ENCODE measurements around the gene C6orf120. TPM values are rescaled to one million over a fixed set of nuclear protein-coding genes. Genes with fewer than 3 reads are reported as not detected.

The C6orf120 gene
- total and polyA plus RNA-seq, 2 of the 13 experiments (the other 11 are each of a cell fraction or from before 2014, with no cell fraction given), result 21.7 to 29.9 TPM

GRCh38 chr6:169725125-169726048 is 23.5 kb downstream of the C6orf120 start (continued):
- TF ChIP-seq, protein P1, sequence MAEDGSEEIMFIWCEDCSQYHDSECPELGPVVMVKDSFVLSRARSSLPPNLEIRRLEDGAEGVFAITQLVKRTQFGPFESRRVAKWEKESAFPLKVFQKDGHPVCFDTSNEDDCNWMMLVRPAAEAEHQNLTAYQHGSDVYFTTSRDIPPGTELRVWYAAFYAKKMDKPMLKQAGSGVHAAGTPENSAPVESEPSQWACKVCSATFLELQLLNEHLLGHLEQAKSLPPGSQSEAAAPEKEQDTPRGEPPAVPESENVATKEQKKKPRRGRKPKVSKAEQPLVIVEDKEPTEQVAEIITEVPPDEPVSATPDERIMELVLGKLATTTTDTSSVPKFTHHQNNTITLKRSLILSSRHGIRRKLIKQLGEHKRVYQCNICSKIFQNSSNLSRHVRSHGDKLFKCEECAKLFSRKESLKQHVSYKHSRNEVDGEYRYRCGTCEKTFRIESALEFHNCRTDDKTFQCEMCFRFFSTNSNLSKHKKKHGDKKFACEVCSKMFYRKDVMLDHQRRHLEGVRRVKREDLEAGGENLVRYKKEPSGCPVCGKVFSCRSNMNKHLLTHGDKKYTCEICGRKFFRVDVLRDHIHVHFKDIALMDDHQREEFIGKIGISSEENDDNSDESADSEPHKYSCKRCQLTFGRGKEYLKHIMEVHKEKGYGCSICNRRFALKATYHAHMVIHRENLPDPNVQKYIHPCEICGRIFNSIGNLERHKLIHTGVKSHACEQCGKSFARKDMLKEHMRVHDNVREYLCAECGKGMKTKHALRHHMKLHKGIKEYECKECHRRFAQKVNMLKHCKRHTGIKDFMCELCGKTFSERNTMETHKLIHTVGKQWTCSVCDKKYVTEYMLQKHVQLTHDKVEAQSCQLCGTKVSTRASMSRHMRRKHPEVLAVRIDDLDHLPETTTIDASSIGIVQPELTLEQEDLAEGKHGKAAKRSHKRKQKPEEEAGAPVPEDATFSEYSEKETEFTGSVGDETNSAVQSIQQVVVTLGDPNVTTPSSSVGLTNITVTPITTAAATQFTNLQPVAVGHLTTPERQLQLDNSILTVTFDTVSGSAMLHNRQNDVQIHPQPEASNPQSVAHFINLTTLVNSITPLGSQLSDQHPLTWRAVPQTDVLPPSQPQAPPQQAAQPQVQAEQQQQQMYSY (CRISPR knock-in tag; IDR thresholded peaks at IDR 0.05), result no peak; the same call in none of the 2 replicates
- TF ChIP-seq ZNF563 (CRISPR knock-in tag; IDR thresholded peaks at IDR 0.05), result no peak
- no peak for TF ChIP-seq THAP8 (CRISPR knock-in tag; IDR thresholded peaks at IDR 0.05; ENCODE audit: borderline replicate concordance)
- TF ChIP-seq YY1 (IDR thresholded peaks at IDR 0.05; ENCODE audit: insufficient read depth, insufficient replicate concordance, low read depth, low read length), result no peak
- no peak for TF ChIP-seq CAMTA2 (CRISPR knock-in tag; IDR thresholded peaks at IDR 0.05; ENCODE audit: borderline replicate concordance)
- TF ChIP-seq, protein P2, sequence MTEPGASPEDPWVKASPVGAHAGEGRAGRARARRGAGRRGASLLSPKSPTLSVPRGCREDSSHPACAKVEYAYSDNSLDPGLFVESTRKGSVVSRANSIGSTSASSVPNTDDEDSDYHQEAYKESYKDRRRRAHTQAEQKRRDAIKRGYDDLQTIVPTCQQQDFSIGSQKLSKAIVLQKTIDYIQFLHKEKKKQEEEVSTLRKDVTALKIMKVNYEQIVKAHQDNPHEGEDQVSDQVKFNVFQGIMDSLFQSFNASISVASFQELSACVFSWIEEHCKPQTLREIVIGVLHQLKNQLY (CRISPR knock-in tag; IDR thresholded peaks at IDR 0.05), result peak; percentile 53
- TF ChIP-seq BHLHE40 (IDR thresholded peaks at IDR 0.05; ENCODE audit: low read length), result peak; percentile 77
- TF ChIP-seq, protein P3, sequence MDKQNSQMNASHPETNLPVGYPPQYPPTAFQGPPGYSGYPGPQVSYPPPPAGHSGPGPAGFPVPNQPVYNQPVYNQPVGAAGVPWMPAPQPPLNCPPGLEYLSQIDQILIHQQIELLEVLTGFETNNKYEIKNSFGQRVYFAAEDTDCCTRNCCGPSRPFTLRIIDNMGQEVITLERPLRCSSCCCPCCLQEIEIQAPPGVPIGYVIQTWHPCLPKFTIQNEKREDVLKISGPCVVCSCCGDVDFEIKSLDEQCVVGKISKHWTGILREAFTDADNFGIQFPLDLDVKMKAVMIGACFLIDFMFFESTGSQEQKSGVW (CRISPR knock-in tag; IDR thresholded peaks at IDR 0.05; ENCODE audit: borderline replicate concordance), result no peak; the same call in 1 of the 2 replicates
- peak; percentile 59; the same call in 1 of the 2 replicates for TF ChIP-seq KDM3A (CRISPR knock-in tag; IDR thresholded peaks at IDR 0.05; ENCODE audit: low read depth)
- no peak for TF ChIP-seq MAFG (CRISPR knock-in tag; IDR thresholded peaks at IDR 0.05)
- no peak for TF ChIP-seq CSRNP2 (CRISPR knock-in tag; conservative IDR thresholded peaks at IDR 0.05; ENCODE audit: low read depth)
- TF ChIP-seq FOXA3 (CRISPR knock-in tag; IDR thresholded peaks at IDR 0.05), result peak; percentile 88
- TF ChIP-seq ZNF549 (CRISPR knock-in tag; IDR thresholded peaks at IDR 0.05), result no peak
- no peak for TF ChIP-seq ZMYM2 (CRISPR knock-in tag; IDR thresholded peaks at IDR 0.05)
- peak; percentile 65 for TF ChIP-seq ARID4A (CRISPR knock-in tag; IDR thresholded peaks at IDR 0.05; ENCODE audit: borderline replicate concordance)
- TF ChIP-seq FOXA1 (IDR thresholded peaks at IDR 0.05), result no peak
- TF ChIP-seq FOXA1 (CRISPR knock-in tag; IDR thresholded peaks at IDR 0.05), result peak; percentile 80
